Activated naive CD4-positive, alpha-beta T cell treated with anti-CD3 and anti-CD28 coated beads for 36 hours (primary cell): Measurements from ENCODE around the gene ZNF423. TPM values are rescaled to one million over a fixed set of nuclear protein-coding genes. Genes with fewer than 3 reads are reported as not detected.

Experiments
- CTCF ChIA-PET: fragments of 350-600 bp; sonication (Branson Sonifier 250); formaldehyde crosslinking; loops from one replicate; lab custom pipeline; 2021; ENCODE audit warnings: antibody characterized with exemption; lab: Charles Lee
- DNase-seq: peaks from one replicate; pipeline ENCODE4 v3.0.0-alpha.2; 2020
- H3K27ac Mint-ChIP-seq: one replicate; pipeline ENCODE4 v1.8.0; 2021; ENCODE audit warnings: mild to moderate bottlenecking, mixed read lengths
- H3K27me3 Mint-ChIP-seq: one replicate; pipeline ENCODE4 v1.8.0; 2021; ENCODE audit warnings: low read depth, mixed read lengths
- H3K36me3 Mint-ChIP-seq: one replicate; pipeline ENCODE4 v1.8.0; 2021; ENCODE audit warnings: low read depth, mixed read lengths
- H3K4me1 Mint-ChIP-seq: one replicate; pipeline ENCODE4 v1.8.0; 2021; ENCODE audit warnings: low read depth, mixed read lengths
- H3K4me3 Mint-ChIP-seq: one replicate; pipeline ENCODE4 v1.8.0; 2021; ENCODE audit warnings: mild to moderate bottlenecking, moderate library complexity, mixed read lengths
- H3K9me3 Mint-ChIP-seq: one replicate; pipeline ENCODE4 v1.8.0; 2021; ENCODE audit warnings: mixed read lengths
- intact Hi-C: fragments of 100-400 bp; cut with micrococcal nuclease; formaldehyde crosslinking; loops from one replicate; pipeline ENCODE4 v1.15.1; 2023
- total RNA-seq, 2 experiments: library from RNA; stranded (reverse); gene quantifications; one replicate each; pipeline ENCODE4 v1.2.3, GENCODE V29; 2021

The ZNF423 gene
- total RNA-seq, 2 experiments from 2014 or later, result 0.05 TPM; not detected in 1

- H3K9me3 Mint-ChIP-seq, result no peaks in the 10 kb centered on the region
- intact Hi-C loops, result no loop called here
- H3K27ac Mint-ChIP-seq, result no peak overlapping the region
- H3K4me3 Mint-ChIP-seq, result no peak overlapping the region
- DNase-seq, result no peak
- H3K36me3 Mint-ChIP-seq, result no peaks in the 10 kb centered on the region
- H3K4me1 Mint-ChIP-seq, result no peaks in the 10 kb centered on the region
- H3K27me3 Mint-ChIP-seq, result no peaks in the 10 kb centered on the region
- CTCF ChIA-PET, result no interaction called here
Observed at GRCh38 chr16:49601576-49601975, 254.3 kb downstream of the ZNF423 start.

GRCh38 chr16:49600976-49601375 is 254.9 kb downstream of the ZNF423 start:
- CTCF ChIA-PET, result no interaction called here
- H3K9me3 Mint-ChIP-seq, result no peaks in the 10 kb centered on the region
- no peaks in the 10 kb centered on the region for H3K36me3 Mint-ChIP-seq
- H3K27me3 Mint-ChIP-seq, result no peaks in the 10 kb centered on the region
- no peak overlapping the region for H3K4me3 Mint-ChIP-seq
- H3K4me1 Mint-ChIP-seq, result peaks cover 4% of the 10 kb centered on the region
- intact Hi-C loops, result no loop called here
- DNase-seq, result no peak
- no peak overlapping the region for H3K27ac Mint-ChIP-seq

GRCh38 chr16:49600536-49600935 is 255.4 kb downstream of the ZNF423 start:
- CTCF ChIA-PET, result no interaction called here
- H3K4me1 Mint-ChIP-seq, result peaks cover 6% of the 10 kb centered on the region
- no peak overlapping the region for H3K27ac Mint-ChIP-seq
- H3K27me3 Mint-ChIP-seq, result no peaks in the 10 kb centered on the region
- DNase-seq, result no peak
- no peak overlapping the region for H3K4me3 Mint-ChIP-seq
- H3K9me3 Mint-ChIP-seq, result no peaks in the 10 kb centered on the region
- H3K36me3 Mint-ChIP-seq, result no peaks in the 10 kb centered on the region
- intact Hi-C loops, result no loop called here

GRCh38 chr16:49599704-49600103 is 256.2 kb downstream of the ZNF423 start:
- CTCF ChIA-PET, result no interaction called here
- intact Hi-C loops, result no loop called here
- no peaks in the 10 kb centered on the region for H3K27me3 Mint-ChIP-seq
- no peaks in the 10 kb centered on the region for H3K9me3 Mint-ChIP-seq
- peaks cover 6% of the 10 kb centered on the region for H3K4me1 Mint-ChIP-seq
- no peak overlapping the region for H3K4me3 Mint-ChIP-seq
- H3K36me3 Mint-ChIP-seq, result no peaks in the 10 kb centered on the region
- H3K27ac Mint-ChIP-seq, result no peak overlapping the region
- no peak for DNase-seq

- no peak overlapping the region for H3K4me3 Mint-ChIP-seq
- no peaks in the 10 kb centered on the region for H3K27me3 Mint-ChIP-seq
- CTCF ChIA-PET, result interaction anchor here (0.7 kb wide), 1 partner anchor 191 kb away, joined by 3 read pairs; no protein-coding TSS in a partner anchor
- no peaks in the 10 kb centered on the region for H3K9me3 Mint-ChIP-seq
- no peaks in the 10 kb centered on the region for H3K36me3 Mint-ChIP-seq
- intact Hi-C loops, result no loop called here
- DNase-seq, result no peak
- no peak overlapping the region for H3K27ac Mint-ChIP-seq
- H3K4me1 Mint-ChIP-seq, result peaks cover 6% of the 10 kb centered on the region
Observed at GRCh38 chr16:49599281-49599680, 256.6 kb downstream of the ZNF423 start.

- Mint-ChIP-seq H3K9me3 (no peaks in the 10 kb centered on the region), H3K27ac (no peak overlapping the region), H3K4me1 (peaks cover 6% of the 10 kb centered on the region), H3K36me3 (no peaks in the 10 kb centered on the region), H3K27me3 (no peaks in the 10 kb centered on the region), H3K4me3 (no peak overlapping the region)
- CTCF ChIA-PET, result interaction anchor here (0.7 to 0.9 kb wide), 2 partner anchors 191 to 327 kb away, joined by 3 to 4 read pairs; no protein-coding TSS in a partner anchor
- no peak for DNase-seq
- intact Hi-C loops, result no loop called here
Observed at GRCh38 chr16:49598383-49599170, 257.3 kb downstream of the ZNF423 start.

- Mint-ChIP-seq H3K36me3 (no peaks in the 10 kb centered on the region), H3K4me1 (peaks cover 8% of the 10 kb centered on the region), H3K9me3 (no peaks in the 10 kb centered on the region), H3K27me3 (no peaks in the 10 kb centered on the region), H3K27ac (no peak overlapping the region), H3K4me3 (no peak overlapping the region)
- intact Hi-C loops, result no loop called here
- CTCF ChIA-PET, result interaction anchor here (0.9 kb wide), 1 partner anchor 326 kb away, joined by 4 read pairs; no protein-coding TSS in a partner anchor
- no peak for DNase-seq
Observed at GRCh38 chr16:49597796-49598195, 258.1 kb downstream of the ZNF423 start.

- intact Hi-C loops, result no loop called here
- Mint-ChIP-seq H3K36me3 (no peaks in the 10 kb centered on the region), H3K27ac (no peak overlapping the region), H3K4me3 (no peak overlapping the region), H3K9me3 (no peaks in the 10 kb centered on the region), H3K4me1 (peaks cover 15% of the 10 kb centered on the region), H3K27me3 (no peaks in the 10 kb centered on the region)
- CTCF ChIA-PET, result interaction anchor here (0.6 to 0.8 kb wide), 2 partner anchors 11 to 114 kb away, joined by 3 read pairs; no protein-coding TSS in a partner anchor
- no peak for DNase-seq
Observed at GRCh38 chr16:49596648-49597291, 259.1 kb downstream of the ZNF423 start.

GRCh38 chr16:49596068-49596467 is 259.8 kb downstream of the ZNF423 start:
- H3K27ac Mint-ChIP-seq, result no peak overlapping the region
- H3K36me3 Mint-ChIP-seq, result no peaks in the 10 kb centered on the region
- H3K9me3 Mint-ChIP-seq, result no peaks in the 10 kb centered on the region
- CTCF ChIA-PET, result interaction anchor here (0.6 to 0.8 kb wide), 4 partner anchors 12 to 192 kb away, joined by 3 to 4 read pairs (median 3); no protein-coding TSS in a partner anchor
- no peak for DNase-seq
- H3K4me3 Mint-ChIP-seq, result no peak overlapping the region
- H3K27me3 Mint-ChIP-seq, result no peaks in the 10 kb centered on the region
- intact Hi-C loops, result no loop called here
- peaks cover 15% of the 10 kb centered on the region for H3K4me1 Mint-ChIP-seq

- Mint-ChIP-seq H3K9me3 (no peaks in the 10 kb centered on the region), H3K27me3 (no peaks in the 10 kb centered on the region), H3K4me3 (no peak overlapping the region), H3K4me1 (peaks cover 15% of the 10 kb centered on the region), H3K36me3 (no peaks in the 10 kb centered on the region), H3K27ac (no peak overlapping the region)
- CTCF ChIA-PET, result interaction anchor here (0.8 to 1.1 kb wide), 5 partner anchors 13 to 224 kb away, joined by 3 read pairs; no protein-coding TSS in a partner anchor
- no peak for DNase-seq
- intact Hi-C loops, result loop anchor here (5.0 kb wide), 2 partner anchors 68 to 83 kb away; no protein-coding TSS in a partner anchor
Observed at GRCh38 chr16:49594685-49595498, 261.0 kb downstream of the ZNF423 start.

GRCh38 chr16:49594153-49594552 is 261.8 kb downstream of the ZNF423 start:
- Mint-ChIP-seq H3K36me3 (no peaks in the 10 kb centered on the region), H3K9me3 (no peaks in the 10 kb centered on the region), H3K27me3 (no peaks in the 10 kb centered on the region), H3K27ac (no peak overlapping the region), H3K4me3 (no peak overlapping the region), H3K4me1 (peaks cover 15% of the 10 kb centered on the region)
- no peak for DNase-seq
- intact Hi-C loops, result loop anchor here (5.0 kb wide), 2 partner anchors 67 to 82 kb away; no protein-coding TSS in a partner anchor
- CTCF ChIA-PET, result interaction anchor here (0.7 to 2.9 kb wide), 8 partner anchors 14 to 1314 kb away, joined by 3 to 14 read pairs (median 3); no protein-coding TSS in a partner anchor
